Spleen (tissue), 11 donors: ENCODE data around the gene PIGQ. TPM values are rescaled to one million over a fixed set of nuclear protein-coding genes. Genes with fewer than 3 reads are reported as not detected.

Source experiments
- DNase-seq: peaks from one replicate; pipeline ENCODE4 v3.0.0-alpha.2; 2020
- H3K27ac ChIP-seq, 8 donors: fragments of 200-600 bp; sonication (generic) in 7 of 8; 1 replicate in 4 of 8; 2 replicates in 4 of 8; pipeline versions ENCODE4 v1.5.0 to v1.8.0; 2016 to 2021; ENCODE audit warnings: inconsistent platforms in 4 of 8, mild to moderate bottlenecking in 4 of 8, moderate library complexity in 1 of 8
- H3K27me3 ChIP-seq, 7 donors: fragments of 200-600 bp; sonication (generic) in 6 of 7; replicated peaks in 1 of 7; 1 replicate in 4 of 7; 2 replicates in 3 of 7; pipeline versions ENCODE4 v1.5.0 to v1.8.0; 2016 to 2021; ENCODE audit warnings: inconsistent platforms in 3 of 7, mild to moderate bottlenecking in 1 of 7
- H3K36me3 ChIP-seq, 6 donors: fragments of 200-600 bp; sonication (generic) in 5 of 6; 1 replicate in 4 of 6; 2 replicates in 2 of 6; pipeline versions ENCODE4 v1.5.0 to v1.8.0; 2016 to 2021; ENCODE audit warnings: inconsistent platforms in 2 of 6
- H3K4me1 ChIP-seq, 6 donors: fragments of 200-600 bp; sonication (generic) in 5 of 6; 1 replicate in 3 of 6; 2 replicates in 3 of 6; pipeline versions ENCODE4 v1.5.0 to v1.8.0; 2016 to 2021; ENCODE audit warnings: inconsistent platforms in 3 of 6
- H3K4me3 ChIP-seq, 8 donors: fragments of 200-600 bp; sonication (generic) in 7 of 8; 1 replicate in 4 of 8; 2 replicates in 4 of 8; pipeline versions ENCODE4 v1.5.0 to v1.8.0; 2016 to 2021; ENCODE audit warnings: inconsistent platforms in 4 of 8, mild to moderate bottlenecking in 4 of 8, moderate library complexity in 2 of 8
- H3K9me3 ChIP-seq, 8 donors: fragments of 200-600 bp; sonication (generic) in 7 of 8; 1 replicate in 4 of 8; 2 replicates in 4 of 8; pipeline versions ENCODE4 v1.5.0 to v1.8.0; 2016 to 2021; ENCODE audit warnings: inconsistent platforms in 4 of 8
- CTCF ChIP-seq, 11 experiments: fragments of 200-600 bp in 7 of 11; fragments of 450-650 bp in 4 of 11; sonication (generic) in 4 of 11; IDR thresholded peaks in 8 of 11; conservative IDR thresholded peaks in 3 of 11; 1 replicate in 7 of 11; 2 replicates in 4 of 11; pipeline versions ENCODE4 v1.4.0 to v1.8.0; 2016 to 2021; ENCODE audit warnings: antibody characterized with exemption in 11 of 11, inconsistent platforms in 4 of 11, mild to moderate bottlenecking in 1 of 11
- POLR2A ChIP-seq, 3 donors: fragments of 450-650 bp; IDR thresholded peaks; one replicate each; pipeline ENCODE4 v1.5.1; 2017; ENCODE audit warnings: antibody characterized with exemption in 3 of 3, mild to moderate bottlenecking in 1 of 3
- POLR2AphosphoS5 ChIP-seq, 3 donors: sonication (generic); formaldehyde crosslinking; IDR thresholded peaks; one replicate each; pipeline ENCODE4 v1.5.1; 2017; ENCODE audit warnings: antibody characterized with exemption in 3 of 3
- WGBS, 5 donors: extraction: QIAGEN DNeasy Blood & Tissue Kit in 3 of 5; methylation state at CpG; one replicate each; pipeline versions ENCODE4 v1.1.5 to v1.1.7; 2013 to 2018; 5-methylcytosine and 5-hydroxymethylcytosine counted together
- intact Hi-C: fragments of 100-400 bp; cut with DNase I; formaldehyde crosslinking; loops from one replicate; pipeline ENCODE4 v1.15.0; 2023; ENCODE audit warnings: low total_unique reads
- polyA plus RNA-seq, 3 donors: library from polyadenylated mRNA; stranded (reverse); fragments of 200-250 nt; gene quantifications; one replicate each; pipeline ENCODE4 v1.2.1, GENCODE V29; 2013
- total RNA-seq, 7 donors: library from RNA; depleted of rRNA in 3 of 7; stranded (reverse); fragments of >200 nt in 3 of 7; fragmentation: NEBNext Ultra II Directional in 4 of 7; extraction: Animal tissue kit (Norgen Biotek cat#: 25700) in 4 of 7; gene quantifications; one replicate each; pipeline versions ENCODE4 v1.1.0 to v1.2.1, GENCODE V29; 2016 to 2021
- donor health status: healthy with polysubstance abuse.
- donor health status: DM: no; HTN: no; CAD: no; lungs with moderate emphysema.
- donor health status: DM: no; HTN: no; CAD: no.
- donor health status: Bipolar disorder and iron deficiency.
- donor health status: healthy.
- donor health status: DM: no; HTN: no; CAD: no.
- donor health status: DM: yes; HTN: yes; CAD: no.

Gene PIGQ
- total and polyA plus RNA-seq, 10 donors = 20.7 to 70.5 (median 39.8) TPM

GRCh38 chr16:609984-610383 lies 40.2 kb downstream of the PIGQ start:
- WGBS, 5 donors = 80 to 94% (median 81%) methylated on average over 6 to 14 of the region's 14 CpGs

DNA sequence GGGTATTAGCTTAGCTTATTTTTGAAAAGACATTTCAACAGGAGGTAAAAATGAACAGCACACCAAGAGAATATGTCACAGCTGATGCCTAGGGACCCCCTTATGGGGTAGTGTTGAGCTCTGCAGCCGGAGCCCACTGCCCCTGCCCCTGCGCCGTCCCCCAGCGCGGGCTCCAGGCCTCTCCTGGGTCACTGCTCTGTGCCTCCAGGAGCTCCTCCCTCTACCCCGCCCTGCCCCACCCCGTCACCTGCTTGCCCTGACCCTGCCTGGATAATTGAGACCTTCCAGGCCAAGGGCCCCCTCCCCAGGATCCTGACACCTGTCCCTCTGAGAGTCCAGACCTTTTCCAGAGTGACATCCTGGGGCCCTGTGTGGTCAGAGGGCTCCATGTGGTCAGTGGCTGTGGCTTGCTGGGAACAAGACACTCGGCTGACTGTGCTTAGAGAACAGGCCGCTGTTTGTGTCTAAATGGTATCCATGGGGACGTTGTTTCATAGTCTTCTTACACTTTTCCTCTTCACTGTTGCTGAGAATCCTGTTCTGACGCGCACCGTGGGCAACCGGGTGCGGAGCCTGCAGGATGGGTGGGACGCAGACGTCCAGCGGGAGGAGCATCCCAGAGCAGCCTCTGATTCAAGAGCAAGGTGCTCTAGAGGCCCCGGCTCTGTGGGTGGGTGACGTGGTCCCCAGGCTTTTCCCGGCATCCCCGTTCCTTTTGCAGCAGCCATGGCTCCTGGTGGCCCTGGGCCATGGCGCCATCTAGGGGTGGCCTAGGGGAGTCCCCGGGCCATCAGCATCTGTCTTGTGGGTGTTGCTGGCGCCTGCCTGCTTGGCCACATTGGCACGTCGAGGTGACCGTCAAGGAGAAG lies 41.0 kb downstream of the PIGQ start:
- H3K27me3 ChIP-seq = no peaks in the 10 kb centered on the region
- TF ChIP-seq POLR2A (IDR thresholded peaks at IDR 0.05) (no peak), CTCF (IDR thresholded peaks at IDR 0.05 in 8 of 11, conservative IDR thresholded peaks at IDR 0.05 in 3 of 11) (peak; percentile 41 to 91 (median 75)), POLR2AphosphoS5 (IDR thresholded peaks at IDR 0.05) (peak; percentile 7 to 62 (median 50))
- H3K4me1 ChIP-seq = peaks cover 0 to 27% (median 18%) of the 10 kb centered on the region in 6 donors
- H3K4me3 ChIP-seq = no peak overlapping the region
- peak; percentile 86 for DNase-seq
- intact Hi-C loops = no loop called here
- H3K27ac ChIP-seq = peak overlapping the region in 1 of 8 donors; percentile 60
- H3K36me3 ChIP-seq = peaks cover 0 to 6% (median 0%) of the 10 kb centered on the region in 6 donors
- H3K9me3 ChIP-seq = no peaks in the 10 kb centered on the region
- 71 to 83% (median 73%) methylated on average over 16 to 28 of the region's 28 CpGs for WGBS, 5 donors

More at GRCh38 chr16:609984-610383, 40.2 kb downstream of the PIGQ start:
- Histone ChIP-seq H3K36me3 (peaks cover 0 to 13% (median 0%) of the 10 kb centered on the region in 6 donors), H3K4me1 (peaks cover 0 to 27% (median 18%) of the 10 kb centered on the region in 6 donors), H3K27ac (peak overlapping the region in 5 of 8 donors; percentile 9 to 60 (median 26)), H3K27me3 (no peaks in the 10 kb centered on the region), H3K9me3 (peaks cover 0 to 7% (median 5%) of the 10 kb centered on the region in 8 donors), H3K4me3 (no peak overlapping the region)
- TF ChIP-seq CTCF (IDR thresholded peaks at IDR 0.05 in 8 of 11, conservative IDR thresholded peaks at IDR 0.05 in 3 of 11) (no peak), POLR2A (IDR thresholded peaks at IDR 0.05) (no peak), POLR2AphosphoS5 (IDR thresholded peaks at IDR 0.05) (no peak)
- intact Hi-C loops = no loop called here
- DNase-seq = no peak

DNA sequence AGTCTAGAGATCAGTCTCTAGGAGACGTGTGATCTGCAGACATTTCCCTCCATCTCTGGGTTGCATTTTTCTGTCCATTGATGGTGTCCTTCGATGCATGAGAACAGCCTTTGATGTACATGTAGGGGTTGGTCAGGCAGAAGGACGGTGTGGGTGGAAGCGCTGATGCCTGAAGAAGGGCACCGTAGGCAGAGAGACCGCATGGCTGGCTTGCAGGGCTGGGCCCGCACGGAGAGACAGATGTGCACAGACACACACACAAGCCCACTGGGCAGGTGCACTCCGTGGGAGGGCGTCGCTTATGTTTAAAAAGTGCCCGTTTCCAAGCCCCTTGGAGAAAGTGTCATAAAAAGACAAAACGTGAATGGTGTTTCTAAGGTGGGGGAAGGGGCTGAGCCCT lies 45.4 kb downstream of the PIGQ start:
- no peak for DNase-seq

More for the DNA sequence above, 45.4 kb downstream of the PIGQ start:
- WGBS, 5 donors = 76 to 88% (median 81%) methylated on average over 13 of the region's 13 CpGs
- H3K27ac ChIP-seq = no peak overlapping the region
- H3K27me3 ChIP-seq = no peaks in the 10 kb centered on the region
- no peaks in the 10 kb centered on the region for H3K9me3 ChIP-seq
- peaks cover 0 to 13% (median 9%) of the 10 kb centered on the region in 6 donors for H3K4me1 ChIP-seq
- no peak overlapping the region for H3K4me3 ChIP-seq
- TF ChIP-seq CTCF (IDR thresholded peaks at IDR 0.05 in 8 of 11, conservative IDR thresholded peaks at IDR 0.05 in 3 of 11) (no peak), POLR2AphosphoS5 (IDR thresholded peaks at IDR 0.05) (no peak), POLR2A (IDR thresholded peaks at IDR 0.05) (no peak)
- H3K36me3 ChIP-seq = peaks cover 0 to 37% (median 5%) of the 10 kb centered on the region in 6 donors
- intact Hi-C loops = no loop called here
